A549 (cell line): ENCODE measurements around the gene TMX1. TPM values are rescaled to one million over a fixed set of nuclear protein-coding genes. Genes with fewer than 3 reads are reported as not detected.
A peak's percentile ranks its signal among the peaks of the same experiment; 100 is the strongest.

Source experiments
- ATAC-seq, 2 experiments: fragments of 200-7000 bp in 1 of 2; fragments of >200 bp in 1 of 2; cut with Nextera tagmentation in 1 of 2; cut with Tn5 transposase in 1 of 2; 3 replicates each; pipeline versions ENCODE4 v1.8.0 to v1.9.1; 2018 to 2020; ENCODE audit warnings: mild to moderate bottlenecking in 1 of 2, moderate library complexity in 1 of 2
- CTCF ChIA-PET: fragments of 300-600 bp; sonication (Branson Sonifier 250); formaldehyde crosslinking; extraction: SDS; loops from one replicate; lab custom pipeline; 2021; ENCODE audit warnings: antibody characterized with exemption, inconsistent platforms; lab: Yijun Ruan, JAX
- POLR2A ChIA-PET: fragments of 350-600 bp; formaldehyde crosslinking; extraction: SDS; loops from one replicate; lab custom pipeline; 2021; ENCODE audit warnings: antibody characterized with exemption, inconsistent platforms; lab: Yijun Ruan, JAX
- DNase-seq, 2 experiments: peaks; one replicate each; pipeline versions ENCODE4 v3.0.0 to v3.0.0-alpha.2; 2011 to 2016; ENCODE audit warnings: low read depth in 1 of 2, low spot score in 1 of 2
- FAIRE-seq: peaks from 2 replicates; lab custom pipeline; 2011; peaks lifted over from hg19 to GRCh38; lab: Jason Lieb, UNC
- H3K27ac ChIP-seq, 2 experiments: fragments of >200 bp; sonication (Bioruptor Twin); formaldehyde crosslinking; 3 replicates each; pipeline ENCODE4 v1.5.1; 2016 to 2017
- H3K4me1 ChIP-seq: fragments of >200 bp; sonication (Bioruptor Twin); formaldehyde crosslinking; 3 replicates; pipeline ENCODE4 v1.6.1; 2016
- H3K4me2 ChIP-seq: fragments of >200 bp; sonication (Bioruptor Twin); formaldehyde crosslinking; 3 replicates; pipeline ENCODE4 v1.6.1; 2016
- H3K4me3 ChIP-seq: fragments of >200 bp; sonication (Bioruptor Twin); formaldehyde crosslinking; 3 replicates; pipeline ENCODE4 v1.5.1; 2016
- H3K9me3 ChIP-seq: fragments of >200 bp; sonication (Bioruptor Twin); formaldehyde crosslinking; 3 replicates; pipeline ENCODE4 v1.6.1; 2016
- FOSL2 ChIP-seq, 2 experiments: fragments of 450-650 bp in 1 of 2; fragments of >200 bp in 1 of 2; sonication (Bioruptor Twin) in 1 of 2; formaldehyde crosslinking; IDR thresholded peaks; 2 replicates each; pipeline versions ENCODE4 v1.5.0 to v1.6.1; 2016 to 2020; ENCODE audit warnings: mild to moderate bottlenecking in 1 of 2, moderate library complexity in 1 of 2
- FOXS1 ChIP-seq: fragments of 250-450 bp; sonication (Bioruptor Pico); IDR thresholded peaks from 2 replicates; pipeline ENCODE4 v1.5.0; 2020; ENCODE audit warnings: mild to moderate bottlenecking, moderate library complexity
- HES2 ChIP-seq: fragments of >200 bp; sonication (Bioruptor Twin); formaldehyde crosslinking; IDR thresholded peaks from 2 replicates; pipeline ENCODE4 v1.6.1; 2016
- HOXA7 ChIP-seq: fragments of 250-450 bp; sonication (Bioruptor Pico); IDR thresholded peaks from 2 replicates; pipeline ENCODE4 v1.5.0; 2020; ENCODE audit warnings: mild to moderate bottlenecking, moderate library complexity
- HOXB5 ChIP-seq: fragments of 250-450 bp; sonication (Bioruptor Pico); IDR thresholded peaks from 2 replicates; pipeline ENCODE4 v1.5.0; 2020; ENCODE audit warnings: mild to moderate bottlenecking, moderate library complexity
- MAX ChIP-seq: IDR thresholded peaks from 2 replicates; pipeline ENCODE4 v1.6.1; 2012
- POLR2A ChIP-seq: IDR thresholded peaks from 2 replicates; pipeline ENCODE4 v1.6.1; 2012; ENCODE audit warnings: mild to moderate bottlenecking, low read length
- ZFP36 ChIP-seq: fragments of 450-650 bp; IDR thresholded peaks from 2 replicates; pipeline ENCODE4 v1.6.1; 2014; ENCODE audit warnings: borderline replicate concordance; ENCODE audit not compliant: partially characterized antibody
- WGBS: methylation state at CpG from one replicate; pipeline ENCODE4 v1.1.6; 2017; ENCODE audit errors: missing lambda C conversion rate; 5-methylcytosine and 5-hydroxymethylcytosine counted together
- polyA plus RNA-seq, 4 experiments: library from polyadenylated mRNA; depleted of rRNA in 3 of 4; stranded (reverse); fragments of >200 nt; fragmentation: RNase III in 1 of 4; extraction: RNeasy Plus Mini Kit Qiagen cat#74134 plus additional on column Dnase treatment in 1 of 4; gene quantifications; 2 replicates in 3 of 4; 3 replicates in 1 of 4; pipeline ENCODE4 v1.2.3, GENCODE V29; 2011 to 2017
- small RNA-seq, 6 experiments: library from RNA; depleted of rRNA; stranded (forward); fragments of <200 nt; gene quantifications; one replicate each; pipeline ENCODE3, GENCODE V24; 2012

TMX1 gene
- polyA plus RNA-seq, 2 of the 4 experiments (the other 2 are of a cell fraction) = 58.6 to 64.0 TPM

GRCh38 chr14:51304941-51305340 is 64.9 kb downstream of the TMX1 start:
- Histone ChIP-seq H3K27ac (peak overlapping the region; percentile 46 to 65; a peak in 3 of 6 replicates), H3K4me2 (peak overlapping the region; percentile 57), H3K4me1 (peaks cover 14% of the 10 kb centered on the region), H3K9me3 (no peaks in the 10 kb centered on the region), H3K4me3 (no peak overlapping the region)
- ATAC-seq (peak; percentile 75 to 90), FAIRE-seq (no peak), DNase-seq (peak; percentile 25 to 49)
- ChIA-PET CTCF (interaction anchor here (1.0 to 4.0 kb wide), 4 partner anchors 22 to 475 kb away, joined by 3 to 23 read pairs (median 4); no protein-coding TSS in a partner anchor), POLR2A (no interaction called here)
- WGBS = 15% methylated on average over 4 of the region's 4 CpGs
- no peak for TF ChIP-seq FOSL2 (IDR thresholded peaks at IDR 0.05)
- TF ChIP-seq FOSL2 (CRISPR knock-in tag; IDR thresholded peaks at IDR 0.05) = peak; percentile 38
- no peak for TF ChIP-seq POLR2A

GRCh38 chr14:51305751-51306150 is 65.7 kb downstream of the TMX1 start:
- ATAC-seq (no peak), DNase-seq (no peak)
- CTCF ChIA-PET = interaction anchor here (1.5 to 4.0 kb wide), 2 partner anchors 23 to 471 kb away, joined by 5 to 23 read pairs; no protein-coding TSS in a partner anchor
- no peak overlapping the region for H3K4me3 ChIP-seq
- POLR2A ChIA-PET = no interaction called here
- WGBS = 90% methylated on average over 1 of the region's 1 CpG
- TF ChIP-seq HES2 = no peak
- no peak for TF ChIP-seq MAX
- no peak for TF ChIP-seq HOXA7
- TF ChIP-seq HOXB5 = no peak
- no peak for TF ChIP-seq ZFP36
- no peak for TF ChIP-seq FOXS1
- TF ChIP-seq, all 56 proteins: peak for 0
- no peaks in the 10 kb centered on the region for H3K9me3 ChIP-seq
- H3K4me1 ChIP-seq = peaks cover 14% of the 10 kb centered on the region
- H3K27ac ChIP-seq = peak overlapping the region; percentile 43 to 65; a peak in 4 of 6 replicates
- no peak for FAIRE-seq
- no peak overlapping the region for H3K4me2 ChIP-seq

Small RNAs within 50 kb of the gene (small RNA-seq; reads per million reads assigned to genes)
- gene RF00019 (0 reads per million in 6 experiments), gene RF00156 (0 to 0.04 (median 0) reads per million in 6 experiments)

Other genes starting within 250 kb of the TMX1 start
- gene TRIM9, start 145.1 kb upstream of the TMX1 start, polyA plus RNA-seq (2011; rRNA removed) = 21.2 and 24.6 TPM in 2 replicates
- 4.8 to 5.7 TPM (median 5.4 TPM) in 3 replicates for gene TRIM9, start 145.1 kb upstream of the TMX1 start, polyA plus RNA-seq (2017; fragmentation: RNase III; extraction: RNeasy Plus Mini Kit Qiagen cat#74134 plus additional on column Dnase treatment)